Memory B cell (primary cell): ENCODE results near the gene NUBP2.

Experiments
- ATAC-seq: fragments of 150-1000 bp; cut with Tn5 transposase; 2 replicates; pipeline ENCODE4 v1.10.0; 2021; ENCODE audit warnings: low read depth, mild to moderate bottlenecking, moderate library complexity
- DNase-seq, 2 donors: peaks; one replicate each; pipeline ENCODE4 v3.0.0; 2022; ENCODE audit warnings: low spot score in 2 of 2
- H3K27ac Mint-ChIP-seq: one replicate; pipeline ENCODE4 v1.8.0; 2022; ENCODE audit warnings: mild to moderate bottlenecking, moderate library complexity, mixed read lengths
- H3K27me3 Mint-ChIP-seq: one replicate; pipeline ENCODE4 v1.8.0; 2022; ENCODE audit warnings: mixed read lengths
- H3K36me3 Mint-ChIP-seq: one replicate; pipeline ENCODE4 v1.8.0; 2022; ENCODE audit warnings: mild to moderate bottlenecking, mixed read lengths
- H3K4me1 Mint-ChIP-seq: one replicate; pipeline ENCODE4 v1.8.0; 2022; ENCODE audit warnings: mixed read lengths
- H3K4me3 Mint-ChIP-seq: one replicate; pipeline ENCODE4 v1.8.0; 2022; ENCODE audit warnings: mild to moderate bottlenecking, moderate library complexity, mixed read lengths
- H3K9me3 Mint-ChIP-seq: one replicate; pipeline ENCODE4 v1.8.0; 2022; ENCODE audit warnings: mixed read lengths

Gene NUBP2

DNA sequence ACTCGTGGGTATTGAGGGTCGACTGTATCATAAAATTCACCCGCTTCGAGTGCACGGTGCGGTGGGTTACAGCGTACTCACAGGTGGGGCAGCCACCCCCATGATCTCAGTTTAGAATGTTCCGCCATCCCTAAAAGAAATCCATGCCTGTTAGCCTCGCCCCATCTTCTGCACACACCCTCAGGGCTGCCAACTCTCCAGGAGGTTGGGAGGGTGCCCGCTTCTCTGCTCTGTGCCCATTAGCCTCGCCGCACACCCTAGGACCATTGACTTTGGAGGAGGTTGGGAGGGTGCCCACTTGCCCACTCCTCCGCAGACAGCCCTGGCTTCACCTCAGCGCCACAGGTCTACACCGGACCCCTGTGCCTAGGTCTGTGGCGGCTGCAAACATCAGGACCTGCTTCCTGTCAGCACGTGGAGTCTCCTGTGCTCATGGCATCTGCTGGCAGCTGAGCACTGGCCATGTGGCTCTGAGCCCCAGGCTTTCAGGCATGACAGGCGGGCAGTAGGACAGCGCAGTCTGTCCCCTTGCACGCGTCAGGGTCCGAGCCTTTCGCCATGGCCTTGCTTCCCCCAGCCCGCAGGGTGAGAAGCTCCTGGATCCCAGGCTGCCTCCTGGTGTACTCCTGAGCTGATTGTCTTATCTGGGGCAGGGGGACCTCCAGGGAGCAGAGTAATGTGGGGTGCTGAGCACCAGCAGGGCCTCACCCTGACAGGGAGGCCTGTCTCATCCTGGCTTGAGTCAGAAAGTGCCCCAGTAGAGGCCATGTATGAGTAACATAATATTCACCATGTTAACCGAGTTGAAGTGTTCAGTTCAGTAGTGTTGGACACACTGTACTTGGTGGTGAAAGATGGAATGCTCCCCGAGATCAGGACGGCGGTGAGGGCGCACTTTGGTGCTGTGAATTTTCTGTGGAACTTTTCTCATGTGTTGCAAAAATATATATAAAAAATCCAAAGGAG, 33.3 kb upstream of the NUBP2 start:
- peaks cover 2% of the 10 kb centered on the region for H3K4me1 Mint-ChIP-seq
- peaks cover 15% of the 10 kb centered on the region for H3K36me3 Mint-ChIP-seq
- no peak overlapping the region for H3K27ac Mint-ChIP-seq
- H3K27me3 Mint-ChIP-seq = no peaks in the 10 kb centered on the region
- no peak overlapping the region for H3K4me3 Mint-ChIP-seq
- DNase-seq = no peak
- no peaks in the 10 kb centered on the region for H3K9me3 Mint-ChIP-seq
- no peak for ATAC-seq

- Mint-ChIP-seq H3K27me3 (no peaks in the 10 kb centered on the region), H3K36me3 (peaks cover 18% of the 10 kb centered on the region), H3K27ac (no peak overlapping the region), H3K4me1 (no peaks in the 10 kb centered on the region), H3K9me3 (no peaks in the 10 kb centered on the region), H3K4me3 (no peak overlapping the region)
- no peak for ATAC-seq
- DNase-seq = no peak
These were observed 30.8 kb upstream of the NUBP2 start for GRCh38 chr16:1751946-1752345.

DNA sequence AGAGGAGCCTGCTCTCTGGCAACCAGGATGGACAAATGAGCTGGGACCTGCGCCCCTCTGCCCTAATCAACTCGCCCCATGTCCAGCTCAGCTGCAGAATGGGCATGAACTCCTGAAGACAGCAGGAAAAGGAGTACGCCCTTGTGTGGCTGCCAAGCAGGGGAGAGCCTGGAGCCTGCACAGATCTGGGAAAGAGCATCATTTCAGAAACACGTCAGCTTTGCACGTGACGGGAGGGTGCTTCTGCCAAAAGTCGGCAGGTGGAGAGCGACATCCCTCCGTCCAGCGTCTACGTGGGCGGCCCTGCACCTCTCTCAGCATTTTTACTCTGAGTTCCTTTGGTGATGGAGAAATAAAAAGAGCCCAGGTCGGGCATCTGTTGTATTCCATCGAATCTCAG, 29.9 kb upstream of the NUBP2 start:
- Mint-ChIP-seq H3K4me3 (no peak overlapping the region), H3K4me1 (no peaks in the 10 kb centered on the region), H3K27ac (no peak overlapping the region), H3K27me3 (no peaks in the 10 kb centered on the region), H3K9me3 (no peaks in the 10 kb centered on the region), H3K36me3 (peaks cover 15% of the 10 kb centered on the region)
- DNase-seq (no peak), ATAC-seq (no peak)

- Mint-ChIP-seq H3K36me3 (peaks cover 12% of the 10 kb centered on the region), H3K27ac (no peak overlapping the region), H3K27me3 (no peaks in the 10 kb centered on the region), H3K4me3 (no peak overlapping the region), H3K9me3 (no peaks in the 10 kb centered on the region), H3K4me1 (no peaks in the 10 kb centered on the region)
- no peak for ATAC-seq
- DNase-seq = no peak
These were observed 28.6 kb upstream of the NUBP2 start for GRCh38 chr16:1754204-1754603.

GRCh38 chr16:1757714-1758461, 24.9 kb upstream of the NUBP2 start:
- no peaks in the 10 kb centered on the region for H3K9me3 Mint-ChIP-seq
- H3K4me3 Mint-ChIP-seq = no peak overlapping the region
- no peak for DNase-seq
- H3K27ac Mint-ChIP-seq = no peak overlapping the region
- peaks cover 16% of the 10 kb centered on the region for H3K36me3 Mint-ChIP-seq
- no peak for ATAC-seq
- H3K27me3 Mint-ChIP-seq = no peaks in the 10 kb centered on the region
- no peaks in the 10 kb centered on the region for H3K4me1 Mint-ChIP-seq

DNA sequence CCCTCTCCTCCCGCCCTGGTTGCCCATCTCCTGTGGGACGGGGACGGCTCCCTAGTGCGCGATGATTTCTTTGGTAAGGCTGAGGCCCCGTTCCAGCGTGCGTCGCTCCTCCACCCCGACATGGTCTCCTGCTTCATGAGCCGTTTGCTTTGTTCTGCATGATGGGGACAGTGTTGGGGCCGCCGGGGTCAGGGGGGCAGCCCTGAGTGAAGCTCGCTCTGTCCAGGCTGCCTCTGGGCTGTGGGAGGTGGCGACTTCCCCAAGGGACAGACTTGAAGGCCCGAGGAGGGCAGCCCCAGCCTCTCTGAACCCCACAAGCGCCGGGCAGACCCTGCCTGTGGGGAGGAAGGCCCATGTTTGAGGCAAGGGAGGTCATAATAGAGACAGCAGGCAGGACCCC, 23.8 kb upstream of the NUBP2 start:
- Mint-ChIP-seq H3K36me3 (peaks cover 16% of the 10 kb centered on the region), H3K27ac (no peak overlapping the region), H3K4me1 (no peaks in the 10 kb centered on the region), H3K9me3 (no peaks in the 10 kb centered on the region), H3K4me3 (no peak overlapping the region), H3K27me3 (no peaks in the 10 kb centered on the region)
- ATAC-seq (no peak), DNase-seq (no peak)

DNA sequence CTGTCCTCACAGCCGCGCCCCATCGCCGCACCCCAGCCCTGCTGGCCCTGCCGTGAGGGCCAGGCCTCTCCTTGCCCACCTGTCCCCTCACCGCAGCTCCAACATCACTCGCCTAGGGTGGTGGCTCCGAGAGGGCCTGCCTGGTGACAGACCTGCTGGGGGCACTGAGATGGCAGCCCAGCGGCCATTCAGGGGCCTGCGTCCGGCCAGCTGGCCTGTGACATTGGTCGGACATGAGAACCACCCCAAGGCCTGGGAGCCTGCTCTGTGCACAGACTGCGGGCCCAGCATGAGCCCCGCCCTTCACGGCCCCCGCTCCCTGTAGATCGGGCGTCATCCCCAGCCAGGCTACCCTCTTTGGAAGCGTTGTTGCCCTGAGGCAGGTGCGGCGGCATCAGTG, 23.2 kb upstream of the NUBP2 start:
- Mint-ChIP-seq H3K27me3 (no peaks in the 10 kb centered on the region), H3K27ac (no peak overlapping the region), H3K36me3 (peaks cover 16% of the 10 kb centered on the region), H3K4me3 (no peak overlapping the region), H3K9me3 (no peaks in the 10 kb centered on the region), H3K4me1 (no peaks in the 10 kb centered on the region)
- no peak for DNase-seq
- ATAC-seq = no peak

DNA sequence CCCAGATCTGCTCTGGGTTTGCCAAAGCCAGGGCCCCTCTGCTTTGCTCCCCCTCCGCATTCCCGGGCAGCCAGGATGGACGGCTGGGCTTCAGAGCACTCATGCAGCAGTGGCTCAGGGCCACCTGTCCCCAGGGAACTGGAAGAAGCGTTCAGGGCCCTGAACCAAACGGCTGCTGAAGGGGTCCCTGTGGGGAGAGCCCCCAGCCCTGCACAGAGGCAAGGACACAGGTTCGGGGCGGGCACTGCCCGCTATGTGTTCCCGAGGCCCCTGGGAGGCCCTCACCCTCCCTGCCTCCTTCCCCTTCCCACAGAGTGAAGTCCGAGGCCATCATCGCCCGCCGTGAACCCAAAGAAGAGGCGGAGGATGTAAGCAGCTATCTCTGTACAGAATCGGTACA, 21.8 kb upstream of the NUBP2 start:
- Mint-ChIP-seq H3K4me3 (no peak overlapping the region), H3K36me3 (peaks cover 10% of the 10 kb centered on the region), H3K4me1 (no peaks in the 10 kb centered on the region), H3K27me3 (no peaks in the 10 kb centered on the region), H3K9me3 (no peaks in the 10 kb centered on the region), H3K27ac (no peak overlapping the region)
- DNase-seq (no peak), ATAC-seq (no peak)

GRCh38 chr16:1761751-1762150, 21.0 kb upstream of the NUBP2 start:
- H3K27me3 Mint-ChIP-seq = no peaks in the 10 kb centered on the region
- no peak for ATAC-seq
- H3K36me3 Mint-ChIP-seq = peaks cover 9% of the 10 kb centered on the region
- no peaks in the 10 kb centered on the region for H3K4me1 Mint-ChIP-seq
- H3K4me3 Mint-ChIP-seq = no peak overlapping the region
- no peak for DNase-seq
- no peaks in the 10 kb centered on the region for H3K9me3 Mint-ChIP-seq
- no peak overlapping the region for H3K27ac Mint-ChIP-seq

DNA sequence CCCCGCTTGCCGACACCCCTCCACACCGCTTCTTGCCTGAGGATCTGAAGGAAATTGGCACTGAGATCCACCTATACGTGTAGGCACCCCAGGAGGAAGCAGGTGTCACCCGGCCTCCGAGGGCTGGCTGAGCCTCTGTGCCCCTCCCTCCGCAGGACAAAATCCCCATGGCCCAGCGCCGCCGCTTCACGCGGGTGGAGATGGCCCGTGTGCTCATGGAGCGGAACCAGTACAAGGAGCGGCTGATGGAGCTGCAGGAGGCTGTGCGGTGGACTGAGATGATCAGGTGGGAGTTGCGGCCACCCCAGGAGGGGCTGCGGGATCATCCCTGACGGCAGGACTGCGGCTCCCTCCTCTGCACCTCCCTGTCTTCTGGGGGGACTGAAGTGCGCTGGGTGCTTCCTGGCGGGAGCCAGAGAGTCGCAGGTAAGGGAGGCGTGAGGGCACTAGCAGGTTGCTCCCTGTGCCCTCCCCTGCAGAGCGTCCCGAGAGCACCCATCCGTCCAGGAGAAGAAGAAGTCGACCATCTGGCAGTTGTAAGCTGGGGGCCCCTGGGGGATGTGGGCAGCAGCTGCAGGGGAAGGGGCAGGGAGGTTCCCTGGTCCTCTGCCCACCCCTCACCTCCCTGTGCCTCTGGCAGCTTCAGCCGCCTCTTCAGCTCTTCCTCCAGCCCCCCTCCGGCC, 20.4 kb upstream of the NUBP2 start:
- H3K27ac Mint-ChIP-seq = no peak overlapping the region
- ATAC-seq (no peak), DNase-seq (no peak)
- H3K27me3 Mint-ChIP-seq = no peaks in the 10 kb centered on the region
- H3K4me3 Mint-ChIP-seq = no peak overlapping the region
- peaks cover 11% of the 10 kb centered on the region for H3K36me3 Mint-ChIP-seq
- H3K9me3 Mint-ChIP-seq = no peaks in the 10 kb centered on the region
- H3K4me1 Mint-ChIP-seq = no peaks in the 10 kb centered on the region

GRCh38 chr16:1762879-1763520, 19.8 kb upstream of the NUBP2 start:
- DNase-seq (no peak), ATAC-seq (no peak)
- no peaks in the 10 kb centered on the region for H3K4me1 Mint-ChIP-seq
- H3K27me3 Mint-ChIP-seq = no peaks in the 10 kb centered on the region
- H3K36me3 Mint-ChIP-seq = peaks cover 11% of the 10 kb centered on the region
- H3K9me3 Mint-ChIP-seq = no peaks in the 10 kb centered on the region
- H3K27ac Mint-ChIP-seq = no peak overlapping the region
- H3K4me3 Mint-ChIP-seq = no peak overlapping the region

- no peaks in the 10 kb centered on the region for H3K9me3 Mint-ChIP-seq
- H3K27me3 Mint-ChIP-seq = no peaks in the 10 kb centered on the region
- ATAC-seq (no peak), DNase-seq (no peak)
- H3K4me3 Mint-ChIP-seq = no peak overlapping the region
- H3K36me3 Mint-ChIP-seq = peaks cover 15% of the 10 kb centered on the region
- H3K4me1 Mint-ChIP-seq = no peaks in the 10 kb centered on the region
- no peak overlapping the region for H3K27ac Mint-ChIP-seq
These were observed 18.9 kb upstream of the NUBP2 start for GRCh38 chr16:1763521-1764511.

DNA sequence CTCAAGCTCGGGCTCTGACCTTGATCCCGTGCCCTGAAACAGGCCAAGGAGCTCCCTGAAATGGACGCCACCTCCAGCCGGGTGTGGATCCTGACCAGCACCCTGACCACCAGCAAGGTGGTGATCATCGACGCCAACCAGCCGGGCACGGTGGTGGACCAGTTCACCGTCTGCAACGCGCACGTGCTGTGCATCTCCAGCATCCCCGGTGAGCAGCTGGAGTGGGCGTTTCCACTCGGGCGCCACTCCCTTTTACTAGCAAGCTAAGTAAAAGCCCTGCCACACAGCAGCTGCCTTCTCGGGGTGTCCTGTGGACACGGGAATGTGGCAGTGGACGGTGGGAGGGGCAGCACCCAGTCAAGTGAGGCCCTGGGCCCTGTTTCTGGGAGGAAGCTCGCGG, 17.8 kb upstream of the NUBP2 start:
- no peak for DNase-seq
- H3K4me1 Mint-ChIP-seq = peaks cover under 1% of the 10 kb centered on the region
- no peak for ATAC-seq
- no peak overlapping the region for H3K27ac Mint-ChIP-seq
- H3K4me3 Mint-ChIP-seq = no peak overlapping the region
- H3K27me3 Mint-ChIP-seq = no peaks in the 10 kb centered on the region
- H3K36me3 Mint-ChIP-seq = peaks cover 15% of the 10 kb centered on the region
- H3K9me3 Mint-ChIP-seq = no peaks in the 10 kb centered on the region
